HG03045 (cell line): ENCODE results near the gene ORMDL2.
"Not testable (repeated sequence)": the region's sequence is repeated elsewhere in the genome, so short reads cannot be mapped to it uniquely, and the experiment has no call there.

Experiments
- ATAC-seq: cut with Tn5 transposase; IDR thresholded peaks from one replicate; pipeline ENCODE4 v1.9.1; 2021; ENCODE audit warnings: mild to moderate bottlenecking, moderate library complexity; ENCODE audit not compliant: unreplicated experiment

ORMDL2 gene

DNA sequence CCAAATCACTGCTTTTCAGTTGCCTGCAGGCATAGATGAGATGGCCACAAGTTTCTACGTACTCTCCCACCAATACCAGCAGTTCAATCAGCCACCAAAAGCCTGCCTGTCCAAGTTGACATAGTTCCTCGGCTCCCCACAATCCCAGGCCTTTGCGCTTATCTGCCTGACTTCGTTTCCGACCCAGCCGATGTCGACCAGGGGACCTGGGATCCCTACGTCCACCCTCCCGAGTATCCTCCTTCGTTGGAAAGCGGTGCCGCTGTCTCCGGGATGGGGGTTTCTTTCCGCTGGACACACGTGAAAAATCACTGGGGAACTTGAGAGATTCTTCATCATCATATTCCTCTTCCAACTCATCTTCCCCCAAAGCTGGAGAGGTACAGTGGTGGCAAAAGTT, 10.0 kb downstream of the ORMDL2 start:
- ATAC-seq, result no peak

DNA sequence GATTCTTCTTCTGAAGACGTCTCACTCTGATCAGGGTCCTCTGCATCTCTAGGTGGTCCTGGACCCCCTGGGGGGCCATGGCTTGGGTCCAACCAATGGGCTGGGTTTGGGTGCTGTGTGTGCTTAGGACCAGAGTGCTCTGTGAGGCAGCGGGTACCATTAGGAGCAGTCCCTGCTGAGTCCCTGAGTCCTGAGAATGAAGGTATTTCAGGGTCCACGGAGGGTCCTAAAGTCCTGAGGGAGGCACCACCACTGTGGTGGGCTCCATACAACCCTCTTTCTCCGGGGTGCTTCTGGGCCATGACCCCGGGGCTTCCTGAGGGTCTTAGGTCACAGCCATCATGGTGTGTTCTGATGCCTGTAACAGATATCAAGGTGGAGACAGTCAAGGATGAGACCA, 10.5 kb downstream of the ORMDL2 start:
- ATAC-seq, result no peak

DNA sequence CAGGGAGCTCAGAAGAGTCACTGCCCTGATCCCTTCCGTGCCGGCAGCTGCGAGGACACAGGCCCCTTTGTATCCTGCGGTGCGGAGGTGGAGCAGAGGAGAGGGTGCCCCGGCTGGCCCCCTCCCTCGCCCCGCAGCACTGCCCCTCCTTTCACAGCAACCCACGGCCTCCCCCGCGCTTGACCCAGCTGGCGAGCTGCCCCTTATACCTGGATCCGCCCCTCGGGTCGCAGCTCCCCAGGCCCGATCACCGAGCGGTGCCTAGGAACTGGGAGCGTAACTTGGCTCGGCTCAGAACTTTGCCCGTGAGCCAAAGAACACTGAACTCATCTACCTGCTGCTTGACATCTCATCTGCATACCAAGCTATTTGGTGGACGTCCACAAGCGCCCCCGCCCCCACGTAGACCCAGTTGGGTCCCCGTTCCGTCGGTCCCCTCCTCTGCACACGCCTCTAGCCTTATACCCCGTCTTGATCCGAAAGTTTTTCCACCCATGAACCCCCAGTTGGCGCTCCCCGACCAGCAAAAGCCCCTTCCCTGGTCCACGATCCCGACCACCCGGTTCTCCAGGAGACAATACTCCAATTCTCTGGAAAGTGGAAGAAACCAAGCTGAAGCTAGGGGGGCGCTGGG, 12.2 kb downstream of the ORMDL2 start:
- peak; percentile 27 for ATAC-seq

DNA sequence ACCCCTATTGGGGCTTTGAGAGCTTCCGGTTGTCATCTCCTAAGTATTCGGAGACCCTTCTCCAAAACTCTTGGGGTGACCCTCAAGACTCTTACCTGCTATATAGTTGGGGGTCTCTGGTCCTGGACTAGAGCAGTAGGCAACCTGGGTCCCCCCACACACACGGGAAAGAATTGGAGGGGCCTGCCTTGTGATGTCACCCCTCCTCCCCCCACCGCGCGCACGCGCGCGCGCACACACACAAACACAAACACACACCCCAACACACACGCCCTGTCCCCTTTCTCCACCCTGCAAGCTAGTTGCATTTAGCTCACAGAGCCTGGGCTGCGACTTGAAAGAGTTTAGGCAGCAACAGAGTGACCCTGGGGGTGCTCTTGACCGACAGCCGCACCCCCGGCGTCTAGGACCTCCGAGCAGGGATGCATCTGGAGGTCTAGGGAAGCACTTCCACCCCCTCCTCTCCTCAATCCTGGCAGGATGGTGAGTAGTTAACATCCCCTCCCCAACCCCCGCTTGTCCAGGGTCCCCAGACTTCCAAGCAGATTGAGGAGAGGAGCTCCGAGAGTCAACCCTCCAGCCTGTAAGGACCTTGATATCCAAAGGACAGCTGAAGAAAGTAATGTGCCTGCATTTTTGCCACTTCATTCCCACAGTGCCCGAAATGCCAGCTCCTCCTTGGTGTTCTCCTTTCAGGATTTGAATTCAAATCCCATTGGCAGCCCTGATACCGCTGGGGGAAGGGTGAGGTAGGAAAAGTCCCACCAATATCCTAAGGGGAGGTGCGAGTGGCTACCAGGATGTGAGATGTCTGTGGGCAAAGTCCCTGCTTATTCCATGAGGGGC, 13.0 kb downstream of the ORMDL2 start:
- no peak for ATAC-seq

DNA sequence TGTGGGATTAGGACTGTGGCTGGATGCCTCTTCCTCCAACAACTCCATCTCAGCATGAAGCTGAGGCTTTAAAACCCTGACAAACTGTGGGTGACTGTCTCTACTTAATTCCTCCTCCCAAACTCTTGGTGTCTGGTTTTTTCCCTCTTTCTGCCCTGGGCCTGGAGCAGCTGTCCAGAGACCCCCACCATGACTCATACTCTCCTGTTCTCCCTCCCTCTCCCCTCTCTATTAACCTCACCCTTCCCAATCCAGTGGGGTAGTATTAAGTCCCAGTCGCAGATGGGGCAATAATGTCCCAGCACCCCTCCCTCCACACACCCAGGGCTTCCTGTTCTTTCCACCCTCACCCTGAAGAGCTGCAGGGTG, 13.6 kb downstream of the ORMDL2 start:
- no peak for ATAC-seq

DNA sequence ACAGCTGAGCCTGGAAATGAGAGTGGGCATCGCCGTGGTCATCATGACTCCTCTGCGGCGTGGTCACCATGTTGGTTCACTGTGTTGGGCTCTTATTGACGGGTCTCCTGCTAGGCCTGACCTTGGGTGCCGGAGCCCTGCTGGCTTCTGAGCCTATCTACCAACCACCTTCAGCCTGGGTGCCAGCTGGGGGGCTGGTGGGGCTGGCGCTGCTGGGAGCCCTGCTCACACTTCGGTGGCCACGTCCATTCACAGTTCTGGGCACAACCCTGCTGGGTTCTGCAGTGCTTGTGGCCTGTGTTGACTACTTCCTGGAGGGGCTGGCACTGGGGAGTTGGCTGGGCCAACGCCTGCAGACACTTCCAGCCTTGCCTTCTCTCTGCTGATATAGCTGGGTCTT, 15.2 kb downstream of the ORMDL2 start:
- ATAC-seq, result no peak

DNA sequence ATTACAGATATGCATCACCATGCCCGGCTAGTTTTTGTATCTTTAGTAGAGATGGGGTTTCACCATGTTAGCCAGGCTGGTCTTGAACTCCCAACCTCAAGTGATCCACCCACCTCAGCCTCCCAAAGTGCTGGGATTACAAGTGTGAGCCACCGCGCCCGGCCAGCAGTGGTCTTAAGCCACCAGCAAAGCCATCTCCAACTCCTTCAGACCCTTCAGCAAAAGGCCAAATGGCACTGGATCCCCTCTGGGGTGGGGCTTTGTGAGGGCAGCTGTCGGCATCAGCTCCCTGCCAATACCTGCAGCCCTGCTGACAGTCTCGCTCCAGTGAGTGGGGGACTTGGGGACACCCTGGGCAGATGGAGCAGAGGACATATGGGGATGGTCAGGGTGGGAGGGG, 16.6 kb downstream of the ORMDL2 start:
- not testable (repeated sequence) for ATAC-seq

DNA sequence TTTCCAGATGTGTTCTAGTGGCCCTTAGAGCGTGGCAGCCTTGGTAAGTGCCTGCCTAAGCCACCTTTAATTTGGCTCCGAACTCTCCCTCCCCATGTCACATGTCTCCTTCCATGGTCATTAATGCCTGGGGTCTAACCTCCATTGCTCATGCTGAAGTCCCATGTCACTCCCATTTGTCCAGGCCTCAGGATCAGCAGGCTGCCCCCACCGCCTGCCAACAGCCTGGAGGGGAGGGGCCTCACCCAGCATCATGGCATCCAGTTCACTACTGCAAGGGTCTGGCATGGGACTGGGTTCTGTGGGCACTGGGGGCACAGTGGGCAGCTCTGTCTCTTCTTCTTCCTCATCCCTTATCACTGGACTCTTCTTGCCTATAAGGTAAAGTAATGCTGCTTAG, 20.5 kb downstream of the ORMDL2 start:
- ATAC-seq, result no peak

DNA sequence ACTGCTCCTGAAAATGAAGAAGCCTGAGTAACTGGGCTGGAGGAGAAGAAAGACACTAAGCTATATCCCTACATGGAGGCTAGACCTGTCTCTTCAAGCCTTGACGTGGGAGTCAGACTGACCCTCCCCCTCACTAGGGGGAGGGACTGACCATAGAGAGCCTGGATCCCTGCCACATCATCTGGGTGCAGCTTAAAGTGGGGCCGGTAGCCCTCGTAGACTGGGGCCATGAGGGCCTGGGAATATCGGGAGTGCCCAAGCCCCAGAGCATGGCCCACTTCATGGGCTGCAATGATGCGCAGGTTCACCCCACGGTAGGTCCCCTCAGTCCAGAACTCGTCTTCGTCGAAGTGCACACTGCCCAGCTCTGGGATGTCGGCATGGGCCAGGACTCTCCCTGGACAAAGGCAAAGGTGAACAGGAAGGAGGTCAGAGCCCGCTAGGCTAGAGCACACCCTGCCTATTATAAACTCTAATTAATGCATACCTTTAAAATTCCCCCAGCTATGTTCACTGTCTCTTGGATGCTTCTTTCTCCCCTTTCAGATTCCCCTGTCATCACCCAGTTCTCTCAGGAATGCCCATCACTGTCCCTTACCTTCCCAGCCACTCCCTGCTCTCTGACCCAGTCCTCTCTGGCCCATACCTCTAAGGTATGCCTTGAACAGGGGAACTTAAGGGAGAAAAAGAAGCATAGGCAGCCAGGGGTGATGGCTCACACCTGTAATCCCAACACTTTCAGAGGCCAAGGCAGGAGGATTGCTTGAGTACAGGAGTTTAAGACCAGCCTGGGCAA, 21.7 kb downstream of the ORMDL2 start:
- no peak for ATAC-seq

DNA sequence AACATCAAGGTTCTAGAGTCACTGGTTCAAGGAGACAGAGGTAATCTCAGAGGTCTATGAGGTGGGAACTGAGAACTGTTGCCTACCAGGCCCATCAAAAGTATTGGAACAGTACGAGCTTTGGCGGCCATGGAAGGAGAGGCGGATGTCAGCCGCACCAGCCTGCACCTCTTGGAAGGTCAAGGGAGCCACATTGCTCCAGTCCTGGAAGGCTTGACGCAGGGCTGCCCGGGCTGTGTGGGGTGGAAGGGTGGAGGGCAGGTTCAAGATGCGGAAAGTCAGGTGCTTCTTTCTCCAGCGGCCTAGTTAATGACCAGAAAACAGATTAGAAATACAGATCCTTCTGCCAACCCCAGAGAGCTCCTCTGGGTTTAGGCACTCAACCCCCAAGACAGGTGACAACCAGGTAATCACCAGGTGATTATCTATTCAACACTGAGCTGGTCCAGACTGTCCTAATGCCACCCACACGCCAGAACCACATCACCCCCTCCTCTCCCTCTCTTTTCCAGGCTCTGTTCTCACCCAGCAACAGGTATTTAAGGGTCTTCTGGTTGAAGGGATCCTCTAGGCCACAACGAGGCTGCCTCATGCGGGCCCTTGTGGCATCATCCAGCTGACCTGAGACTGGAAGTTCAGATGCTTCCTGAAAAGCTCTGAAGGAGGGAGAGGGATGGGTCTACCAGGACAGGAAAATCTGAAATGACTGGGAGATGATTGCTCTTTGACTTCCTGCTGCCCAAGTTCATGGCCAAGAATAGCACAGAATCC, 22.9 kb downstream of the ORMDL2 start:
- ATAC-seq, result no peak

DNA sequence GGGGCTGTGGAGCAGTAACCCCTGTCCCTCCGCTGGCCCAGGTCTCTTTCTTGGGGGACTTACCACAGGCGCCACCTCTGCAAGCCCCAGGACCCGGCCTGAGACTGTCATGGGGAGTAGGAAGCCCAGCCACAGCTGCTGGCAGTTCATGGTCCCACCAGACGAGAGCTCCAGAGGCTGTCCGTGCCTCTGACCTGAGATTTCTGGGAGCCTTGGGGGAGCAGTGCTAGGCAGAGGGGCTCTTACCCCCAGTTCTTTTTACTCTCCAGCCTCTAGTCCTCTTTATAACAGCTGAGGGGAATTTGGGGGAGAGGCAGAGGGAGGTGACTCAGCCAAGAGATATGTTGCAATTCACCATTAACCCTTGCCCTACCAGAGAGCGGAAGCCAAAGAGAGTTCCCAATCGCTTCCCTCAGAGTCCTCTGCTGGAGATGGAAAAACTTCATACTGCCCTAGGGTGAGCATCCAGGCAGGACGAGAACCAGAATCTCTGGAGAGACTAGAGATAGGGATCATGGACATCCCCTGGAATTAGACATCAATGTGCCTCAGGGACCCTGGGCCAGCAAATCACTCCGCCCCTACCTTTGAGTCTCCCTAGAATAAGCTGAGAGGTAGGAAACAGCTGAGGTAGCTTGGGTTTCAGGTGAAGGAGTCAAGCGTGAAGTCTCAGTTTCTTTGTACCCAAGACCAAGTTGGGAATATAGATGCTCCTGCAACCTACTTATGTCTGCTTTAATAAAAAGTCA, 25.0 kb downstream of the ORMDL2 start, which contains the start of gene MMP19:
MMP19 (minus strand) TSS at position 256 of the 749 bp plus-strand sequence; CDS start at position 150, 106 bp downstream.
- ATAC-seq, result no peak

DNA sequence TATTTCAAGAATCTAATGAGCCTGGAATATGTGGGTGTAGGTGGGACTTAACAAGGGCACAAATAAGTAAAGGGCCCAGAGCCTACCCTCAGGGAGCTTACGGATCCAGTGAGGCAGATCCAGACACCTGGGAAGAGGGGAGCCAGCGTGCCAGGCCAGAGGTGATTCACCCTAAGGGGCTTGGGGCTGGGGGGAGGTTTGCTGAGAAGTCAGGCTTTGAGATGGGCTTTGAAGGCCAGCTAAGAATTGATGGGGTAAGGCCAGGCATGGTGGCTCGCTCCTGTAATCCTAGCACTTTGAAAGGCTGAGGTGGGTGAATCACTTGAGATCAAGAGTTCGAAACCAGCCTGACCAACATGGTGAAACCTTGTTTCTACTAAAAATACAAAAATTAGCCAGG, 25.6 kb downstream of the ORMDL2 start:
- ATAC-seq, result no peak

DNA sequence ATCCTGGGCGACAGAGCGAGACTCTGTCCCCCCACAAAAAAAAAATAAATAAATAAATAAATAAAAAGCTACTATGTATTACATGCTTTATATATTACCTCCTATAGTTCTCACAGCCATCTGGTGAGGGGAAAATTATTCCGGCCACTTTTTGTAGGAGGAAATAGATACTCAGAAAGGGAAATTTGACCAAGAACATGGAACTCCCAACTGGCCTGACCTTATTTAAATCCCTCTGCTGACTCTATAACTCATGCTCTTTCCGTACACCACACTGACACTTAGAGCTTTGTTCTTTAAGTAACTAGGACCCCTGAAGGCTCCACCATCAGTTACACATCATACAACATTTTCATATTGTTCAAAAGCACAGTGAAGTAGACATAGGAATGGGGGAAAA, 27.1 kb downstream of the ORMDL2 start:
- no peak for ATAC-seq

DNA sequence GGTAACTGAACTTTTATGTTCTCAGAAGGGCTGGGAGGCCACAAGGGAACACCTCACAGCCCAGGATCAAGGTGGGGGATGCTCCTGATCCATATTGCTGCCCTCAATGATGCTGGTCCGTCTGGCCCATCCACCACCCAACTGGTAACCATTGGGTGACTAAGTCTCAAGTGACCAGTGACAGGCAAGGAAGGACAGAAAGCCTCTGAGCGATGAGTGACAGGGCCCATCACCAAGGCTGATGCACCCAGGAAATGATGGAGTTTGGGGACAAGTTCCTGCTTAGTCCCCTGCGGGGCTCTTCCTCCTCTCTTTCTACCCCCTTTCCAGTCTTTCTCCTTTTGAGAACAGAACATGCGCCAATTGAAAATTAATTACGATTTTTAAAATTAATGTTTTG, 27.5 kb downstream of the ORMDL2 start:
- ATAC-seq, result no peak

DNA sequence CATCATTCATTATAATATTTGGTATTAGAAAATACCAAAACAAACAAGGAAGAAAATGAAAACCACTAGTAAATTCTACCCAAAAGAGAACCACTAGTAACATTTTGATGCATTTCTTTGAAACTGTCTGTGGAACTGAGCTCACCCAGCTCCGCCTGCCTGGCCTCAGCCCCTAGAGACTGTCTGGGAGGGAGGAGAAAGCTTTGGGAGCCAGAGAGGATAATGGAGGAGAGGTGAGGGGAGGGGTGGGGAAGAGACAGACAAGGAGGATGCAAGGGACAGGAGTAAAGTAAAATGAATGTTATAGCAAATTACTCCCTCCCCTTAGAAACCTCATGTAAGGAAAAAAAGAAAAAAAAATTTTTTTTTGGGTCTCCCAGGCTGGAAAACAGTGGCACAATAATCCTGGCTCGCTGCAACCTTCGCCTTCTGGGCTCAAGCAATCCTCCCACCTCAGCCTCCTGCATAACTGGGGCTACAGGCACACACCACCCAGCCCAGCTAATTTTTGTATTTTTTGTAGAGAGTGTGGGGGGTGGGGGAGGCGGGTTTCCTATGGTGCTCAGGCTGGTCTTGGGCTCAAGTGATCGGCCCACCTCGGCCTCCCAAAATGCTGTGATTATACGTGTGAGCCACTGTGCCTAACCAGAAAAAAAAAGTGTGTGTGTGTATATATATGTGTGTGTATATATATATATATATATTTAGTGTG, 28.1 kb downstream of the ORMDL2 start:
- no peak for ATAC-seq

DNA sequence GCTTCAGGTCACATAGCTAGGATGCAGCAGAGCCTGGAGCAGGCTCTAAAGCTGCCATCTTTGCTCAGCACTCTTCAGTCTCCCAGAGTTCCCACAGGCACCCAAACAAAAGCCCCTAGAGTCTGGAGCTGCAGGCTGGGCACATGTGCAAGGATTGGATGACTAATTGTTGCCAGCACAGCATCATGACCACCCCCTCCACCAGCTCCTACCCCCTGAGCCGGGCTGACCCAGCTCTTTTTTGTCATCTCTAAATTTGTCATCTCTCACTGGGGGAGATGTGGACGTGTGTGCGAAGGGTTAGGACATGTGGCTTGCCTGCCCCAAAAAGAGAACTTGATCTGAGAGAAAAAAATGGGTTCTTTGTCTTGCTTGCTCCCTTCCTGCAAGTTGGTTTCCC, 29.2 kb downstream of the ORMDL2 start:
- no peak for ATAC-seq

DNA sequence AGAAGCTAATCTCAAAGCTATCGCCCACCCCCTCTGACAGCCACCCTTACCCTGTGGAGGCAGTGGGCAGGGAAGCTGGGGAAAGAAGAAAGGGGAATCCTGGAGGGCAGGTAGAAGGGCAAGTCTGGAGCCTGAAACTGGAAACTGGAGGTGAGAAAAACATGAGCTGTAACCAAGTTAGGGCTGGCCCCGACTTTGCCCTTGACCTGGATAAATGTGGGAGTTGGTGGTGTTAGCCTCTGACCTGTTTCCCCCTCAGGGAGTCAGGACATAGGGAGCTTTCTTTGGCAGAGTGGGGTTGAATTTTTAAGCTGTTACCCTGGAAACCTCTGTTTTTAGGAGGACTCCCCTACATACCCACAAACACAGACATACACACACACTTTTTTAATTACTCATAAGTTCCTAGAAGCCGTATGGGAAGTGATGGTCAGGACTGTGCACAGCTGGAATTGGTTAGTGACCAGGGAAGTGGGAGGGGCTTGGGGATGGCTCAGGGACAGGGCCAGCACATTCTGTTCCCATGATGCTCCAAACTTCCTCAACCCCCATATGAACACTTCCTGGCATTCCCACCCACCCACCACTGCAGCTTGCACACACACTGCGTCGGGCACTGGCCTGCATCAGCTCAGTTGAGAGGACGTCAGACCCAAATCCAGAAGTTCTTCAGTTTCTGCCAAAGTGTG, 29.9 kb downstream of the ORMDL2 start:
- ATAC-seq, result no peak

DNA sequence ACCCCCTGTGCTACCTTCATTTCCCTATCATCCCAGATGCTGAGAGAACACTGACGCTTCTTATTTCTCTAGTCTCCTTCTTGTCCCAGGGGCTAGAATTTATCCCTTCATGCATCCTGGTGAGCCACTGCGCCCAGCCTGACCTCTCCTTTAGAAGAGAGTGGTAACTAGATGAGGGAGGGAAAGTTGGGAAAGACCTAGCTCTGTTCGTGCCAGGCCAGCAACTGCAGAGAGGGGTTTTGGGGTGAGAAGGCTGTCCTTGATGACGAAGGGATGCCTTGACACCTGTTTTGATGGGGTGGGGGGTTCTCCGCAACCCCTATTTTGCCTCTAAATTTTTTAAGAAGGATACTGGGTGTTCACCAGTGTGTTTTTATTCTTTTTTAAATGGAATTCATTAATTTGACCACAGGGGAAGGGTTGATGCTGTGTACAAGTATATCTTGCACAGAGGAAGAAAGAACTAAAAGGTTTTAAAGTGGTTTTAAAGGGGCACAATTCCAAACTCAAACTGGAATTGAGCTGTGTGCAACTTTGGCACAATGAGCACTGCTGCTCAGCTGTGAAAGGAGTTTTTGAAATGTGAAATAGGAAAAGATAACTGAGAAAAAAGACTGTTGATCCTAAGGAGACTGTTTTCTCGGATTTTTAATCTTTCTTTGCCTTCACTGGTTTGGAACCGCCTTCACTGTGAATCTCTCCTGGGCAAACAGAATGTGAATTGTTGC, 31.9 kb downstream of the ORMDL2 start:
- no peak for ATAC-seq
